ENCODE measurements around the gene SCEL. TPM values are rescaled to one million over a fixed set of nuclear protein-coding genes. Genes with fewer than 3 reads are reported as not detected.

The SCEL gene
- 1 to 10 TPM; 2.2 to 2.3 TPM for total RNA-seq

GRCh38 chr13:77535448-77535847 lies at the start of gene SCEL:
Gene SCEL, plus strand, starts transcription at chr13:77535706. Its CDS starts 20,170 bp downstream, at chr13:77555876.
- DNase-seq: no peak
- no peak within 1 kb of the TSS for H3K4me3 ChIP-seq

GRCh38 chr13:77489566-77490337 lies 45.8 kb upstream of the SCEL start:
- no peak overlapping the region for H3K27ac ChIP-seq
- no peak overlapping the region for H3K4me3 ChIP-seq
- no peak overlapping the region for H3K9ac ChIP-seq (ENCODE audit: low read depth in 2 of 2, low read length in 2 of 2)
- intact Hi-C loops (cut with DNase I): no loop called here
- no peaks in the 10 kb centered on the region for H3K36me3 ChIP-seq
- DNase-seq: no peak
- no peaks in the 10 kb centered on the region for H3K27me3 ChIP-seq
- no peaks in the 10 kb centered on the region for H3K4me1 ChIP-seq
- H3K9me3 ChIP-seq: no peaks in the 10 kb centered on the region
- TF ChIP-seq CTCF (IDR thresholded peaks at IDR 0.05): no peak

More at GRCh38 chr13:77535448-77535847, at the start of gene SCEL:
- Histone ChIP-seq H3K4me1 (no peaks in the 10 kb centered on the region), H3K9ac (ENCODE audit: low read depth in 2 of 2, low read length in 2 of 2) (no peak within 1 kb of the TSS), H3K27me3 (no peaks in the 10 kb centered on the region), H3K9me3 (no peaks in the 10 kb centered on the region), H3K36me3 (no peaks in the 10 kb centered on the region), H3K27ac (no peak within 1 kb of the TSS)
- intact Hi-C loops (cut with DNase I): no loop called here
- TF ChIP-seq CTCF (IDR thresholded peaks at IDR 0.05): no peak

- Histone ChIP-seq H3K9ac (ENCODE audit: low read depth in 2 of 2, low read length in 2 of 2) (no peak overlapping the region), H3K36me3 (no peaks in the 10 kb centered on the region), H3K27ac (no peak overlapping the region), H3K4me3 (no peak overlapping the region), H3K9me3 (no peaks in the 10 kb centered on the region), H3K27me3 (no peaks in the 10 kb centered on the region), H3K4me1 (no peaks in the 10 kb centered on the region)
- TF ChIP-seq CTCF (IDR thresholded peaks at IDR 0.05): no peak
- no peak for DNase-seq
- intact Hi-C loops (cut with DNase I): no loop called here
Observed at GRCh38 chr13:77492982-77493381, 42.5 kb upstream of the SCEL start.

GRCh38 chr13:77494226-77494625 lies 41.3 kb upstream of the SCEL start:
- no peaks in the 10 kb centered on the region for H3K9me3 ChIP-seq
- H3K9ac ChIP-seq (ENCODE audit: low read depth in 2 of 2, low read length in 2 of 2): no peak overlapping the region
- H3K36me3 ChIP-seq: no peaks in the 10 kb centered on the region
- no peak overlapping the region for H3K4me3 ChIP-seq
- no peak for DNase-seq
- TF ChIP-seq CTCF (IDR thresholded peaks at IDR 0.05): no peak
- no peaks in the 10 kb centered on the region for H3K4me1 ChIP-seq
- intact Hi-C loops (cut with DNase I): no loop called here
- H3K27ac ChIP-seq: no peak overlapping the region
- H3K27me3 ChIP-seq: no peaks in the 10 kb centered on the region

- H3K36me3 ChIP-seq: no peaks in the 10 kb centered on the region
- no peak overlapping the region for H3K27ac ChIP-seq
- no peak for TF ChIP-seq CTCF (IDR thresholded peaks at IDR 0.05)
- no peak for DNase-seq
- no peaks in the 10 kb centered on the region for H3K9me3 ChIP-seq
- H3K4me3 ChIP-seq: no peak overlapping the region
- no peaks in the 10 kb centered on the region for H3K27me3 ChIP-seq
- intact Hi-C loops (cut with DNase I): no loop called here
- no peak overlapping the region for H3K9ac ChIP-seq (ENCODE audit: low read depth in 2 of 2, low read length in 2 of 2)
- no peaks in the 10 kb centered on the region for H3K4me1 ChIP-seq
Observed at GRCh38 chr13:77497350-77497749, 38.2 kb upstream of the SCEL start.
